Measurements from ENCODE around the gene MYO18A. TPM values are rescaled to one million over a fixed set of nuclear protein-coding genes. Genes with fewer than 3 reads are reported as not detected.

The MYO18A gene
- total RNA-seq, 1 donor = 78.3 TPM

GRCh38 chr17:29042026-29042678, 138.0 kb downstream of the MYO18A start:
- no peak overlapping the region for H3K4me3 ChIP-seq (ENCODE audit: low read depth, low read length)
- DNase-seq (ENCODE audit: low read depth) = no peak
- no peak for TF ChIP-seq CTCF (IDR thresholded peaks at IDR 0.05; ENCODE audit: insufficient read depth, low read length)

GRCh38 chr17:29041571-29041970, 138.6 kb downstream of the MYO18A start:
- H3K4me3 ChIP-seq (ENCODE audit: low read depth, low read length) = no peak overlapping the region
- TF ChIP-seq CTCF (IDR thresholded peaks at IDR 0.05; ENCODE audit: insufficient read depth, low read length) = no peak
- no peak for DNase-seq (ENCODE audit: low read depth)

- no peak for TF ChIP-seq CTCF (IDR thresholded peaks at IDR 0.05; ENCODE audit: insufficient read depth, low read length)
- DNase-seq (ENCODE audit: low read depth) = no peak
- no peak overlapping the region for H3K4me3 ChIP-seq (ENCODE audit: low read depth, low read length)
Measured at GRCh38 chr17:29041091-29041490, 139.1 kb downstream of the MYO18A start.

GRCh38 chr17:29039764-29040598, 140.2 kb downstream of the MYO18A start:
- no peak overlapping the region for H3K4me3 ChIP-seq (ENCODE audit: low read depth, low read length)
- DNase-seq (ENCODE audit: low read depth) = peak; percentile 84
- no peak for TF ChIP-seq CTCF (IDR thresholded peaks at IDR 0.05; ENCODE audit: insufficient read depth, low read length)

GRCh38 chr17:29038085-29038795, 142.0 kb downstream of the MYO18A start:
- H3K4me3 ChIP-seq (ENCODE audit: low read depth, low read length) = no peak overlapping the region
- no peak for DNase-seq (ENCODE audit: low read depth)
- TF ChIP-seq CTCF (IDR thresholded peaks at IDR 0.05; ENCODE audit: insufficient read depth, low read length) = no peak

GRCh38 chr17:29037739-29038084, 142.5 kb downstream of the MYO18A start:
- no peak for TF ChIP-seq CTCF (IDR thresholded peaks at IDR 0.05; ENCODE audit: insufficient read depth, low read length)

More at GRCh38 chr17:29037739-29038084, 142.5 kb downstream of the MYO18A start:
- no peak overlapping the region for H3K4me3 ChIP-seq (ENCODE audit: low read depth, low read length)
- no peak for DNase-seq (ENCODE audit: low read depth)
